Breast epithelium (tissue), 4 donors: Measurements from ENCODE around the gene TSHZ1. TPM values are rescaled to one million over a fixed set of nuclear protein-coding genes. Genes with fewer than 3 reads are reported as not detected.

Experiments used
- DNase-seq, 2 donors: peaks; one replicate each; pipeline ENCODE4 v3.0.0-alpha.2; 2019; ENCODE audit warnings: low spot score in 2 of 2
- H3K27ac ChIP-seq, 2 donors: fragments of 200-600 bp; sonication (generic) in 1 of 2; one replicate each; pipeline ENCODE4 v1.5.1; 2016 to 2019; ENCODE audit warnings: mild to moderate bottlenecking in 1 of 2
- H3K27me3 ChIP-seq, 2 donors: fragments of 200-600 bp; sonication (generic) in 1 of 2; one replicate each; pipeline versions ENCODE4 v1.5.1 to v1.6.0; 2017 to 2019; ENCODE audit warnings: control low read depth in 1 of 2, mild to moderate bottlenecking in 1 of 2
- H3K36me3 ChIP-seq: fragments of 200-600 bp; one replicate; pipeline ENCODE4 v1.5.1; 2019
- H3K4me1 ChIP-seq, 2 donors: fragments of 200-600 bp; sonication (generic); one replicate each; pipeline ENCODE4 v1.5.1; 2016 to 2019; ENCODE audit warnings: control low read depth in 1 of 2
- H3K4me3 ChIP-seq, 3 donors: fragments of 200-600 bp; sonication (generic); 1 replicate in 2 of 3; 2 replicates in 1 of 3; pipeline ENCODE4 v1.5.1; 2016 to 2019; ENCODE audit warnings: mild to moderate bottlenecking in 3 of 3, moderate library complexity in 2 of 3
- H3K9me3 ChIP-seq, 2 donors: fragments of 200-600 bp; sonication (generic) in 1 of 2; one replicate each; pipeline ENCODE4 v1.5.1; 2016 to 2019; ENCODE audit warnings: control low read depth in 1 of 2
- CTCF ChIP-seq, 3 donors: fragments of 450-650 bp; IDR thresholded peaks; one replicate each; pipeline ENCODE4 v1.5.1; 2016 to 2017; ENCODE audit warnings: antibody characterized with exemption in 3 of 3, mild to moderate bottlenecking in 3 of 3, moderate library complexity in 3 of 3
- POLR2A ChIP-seq: fragments of 450-650 bp; IDR thresholded peaks from one replicate; pipeline ENCODE4 v1.6.1; 2016; ENCODE audit warnings: antibody characterized with exemption, mild to moderate bottlenecking, moderate library complexity
- POLR2AphosphoS5 ChIP-seq, 3 donors: sonication (generic); formaldehyde crosslinking; IDR thresholded peaks; one replicate each; pipeline ENCODE4 v1.6.1; 2017; ENCODE audit warnings: antibody characterized with exemption in 3 of 3
- intact Hi-C: fragments of 100-400 bp; cut with DNase I; formaldehyde crosslinking; loops from one replicate; pipeline ENCODE4 v1.15.1; 2023; ENCODE audit warnings: low total_unique reads
- total RNA-seq, 3 donors: library from RNA; depleted of rRNA; stranded (reverse); fragments of >200 nt; gene quantifications; one replicate each; pipeline ENCODE4 v1.1.0, GENCODE V29; 2016

The TSHZ1 gene
- total RNA-seq, 3 donors from 2014 or later, result 12.3 to 18.3 (median 16.4) TPM

GRCh38 chr18:75164479-75164878 lies 46.1 kb upstream of the TSHZ1 start:
- no peaks in the 10 kb centered on the region for H3K4me1 ChIP-seq
- H3K9me3 ChIP-seq, result no peaks in the 10 kb centered on the region
- H3K4me3 ChIP-seq, result no peak overlapping the region
- no peaks in the 10 kb centered on the region for H3K27me3 ChIP-seq
- TF ChIP-seq POLR2A (no peak), POLR2AphosphoS5 (IDR thresholded peaks at IDR 0.05) (no peak), CTCF (IDR thresholded peaks at IDR 0.05) (no peak)
- no peaks in the 10 kb centered on the region for H3K36me3 ChIP-seq
- DNase-seq, result no peak
- H3K27ac ChIP-seq, result no peak overlapping the region
- intact Hi-C loops, result no loop called here

- H3K27me3 ChIP-seq, result no peaks in the 10 kb centered on the region
- H3K4me3 ChIP-seq, result no peak overlapping the region
- no peak for DNase-seq
- intact Hi-C loops, result no loop called here
- H3K9me3 ChIP-seq, result peaks cover 0 to 3% of the 10 kb centered on the region in 2 donors
- no peak overlapping the region for H3K27ac ChIP-seq
- no peaks in the 10 kb centered on the region for H3K36me3 ChIP-seq
- H3K4me1 ChIP-seq, result no peaks in the 10 kb centered on the region
- TF ChIP-seq POLR2A, result no peak
- no peak for TF ChIP-seq POLR2AphosphoS5 (IDR thresholded peaks at IDR 0.05)
- TF ChIP-seq CTCF (IDR thresholded peaks at IDR 0.05), result no peak
Measured at GRCh38 chr18:75165926-75166325, 44.7 kb upstream of the TSHZ1 start.

GRCh38 chr18:75167137-75167536 lies 43.5 kb upstream of the TSHZ1 start:
- no peak overlapping the region for H3K27ac ChIP-seq
- TF ChIP-seq POLR2AphosphoS5 (IDR thresholded peaks at IDR 0.05) (no peak), CTCF (IDR thresholded peaks at IDR 0.05) (no peak), POLR2A (no peak)
- H3K4me1 ChIP-seq, result no peaks in the 10 kb centered on the region
- peaks cover 0 to 3% of the 10 kb centered on the region in 2 donors for H3K9me3 ChIP-seq
- H3K4me3 ChIP-seq, result no peak overlapping the region
- intact Hi-C loops, result no loop called here
- H3K27me3 ChIP-seq, result no peaks in the 10 kb centered on the region
- no peak for DNase-seq
- no peaks in the 10 kb centered on the region for H3K36me3 ChIP-seq

GRCh38 chr18:75167759-75168618 lies 42.6 kb upstream of the TSHZ1 start:
- peak overlapping the region in 1 of 2 donors; percentile 38 for H3K27ac ChIP-seq
- TF ChIP-seq POLR2A (no peak), CTCF (IDR thresholded peaks at IDR 0.05) (no peak), POLR2AphosphoS5 (IDR thresholded peaks at IDR 0.05) (no peak)
- intact Hi-C loops, result no loop called here
- peaks cover 0 to 3% of the 10 kb centered on the region in 2 donors for H3K9me3 ChIP-seq
- DNase-seq, result no peak
- no peaks in the 10 kb centered on the region for H3K27me3 ChIP-seq
- H3K4me1 ChIP-seq, result no peaks in the 10 kb centered on the region
- peak overlapping the region; percentile 3 to 31 (median 28) for H3K4me3 ChIP-seq
- H3K36me3 ChIP-seq, result no peaks in the 10 kb centered on the region

GRCh38 chr18:75168619-75169018 lies 42.0 kb upstream of the TSHZ1 start:
- Histone ChIP-seq H3K9me3 (peaks cover 0 to 3% of the 10 kb centered on the region in 2 donors), H3K36me3 (no peaks in the 10 kb centered on the region), H3K27ac (no peak overlapping the region), H3K27me3 (no peaks in the 10 kb centered on the region), H3K4me3 (no peak overlapping the region), H3K4me1 (no peaks in the 10 kb centered on the region)
- TF ChIP-seq POLR2AphosphoS5 (IDR thresholded peaks at IDR 0.05), result no peak
- no peak for TF ChIP-seq CTCF (IDR thresholded peaks at IDR 0.05)
- TF ChIP-seq POLR2A, result no peak
- intact Hi-C loops, result no loop called here
- DNase-seq, result no peak
